Tibial nerve (tissue), 4 donors: ENCODE measurements around the gene C4BPA.

Experiments
- CTCF ChIP-seq, 5 experiments: fragments of 200-600 bp in 3 of 5; fragments of 450-650 bp in 2 of 5; sonication (generic) in 3 of 5; IDR thresholded peaks; one replicate each; pipeline ENCODE4 v1.5.1; 2016 to 2019; ENCODE audit warnings: antibody characterized with exemption in 5 of 5, mild to moderate bottlenecking in 3 of 5, moderate library complexity in 2 of 5
- EP300 ChIP-seq, 2 donors: sonication (generic); formaldehyde crosslinking; IDR thresholded peaks; one replicate each; pipeline ENCODE4 v1.6.1; 2017; ENCODE audit warnings: antibody characterized with exemption in 2 of 2, mild to moderate bottlenecking in 1 of 2

GRCh38 chr1:207129053-207129452 is 25.0 kb downstream of the C4BPA start:
- TF ChIP-seq CTCF (IDR thresholded peaks at IDR 0.05) (no peak), EP300 (IDR thresholded peaks at IDR 0.05) (no peak)
